NCI-H146 (cell line): ENCODE data around the gene SDK1.
A peak's percentile ranks its signal among the peaks of the same experiment; 100 is the strongest.

Source experiments
- DNase-seq: peaks from one replicate; lab custom pipeline; 2025; lab: John Stamatoyannopoulos, UW

SDK1 gene

DNA sequence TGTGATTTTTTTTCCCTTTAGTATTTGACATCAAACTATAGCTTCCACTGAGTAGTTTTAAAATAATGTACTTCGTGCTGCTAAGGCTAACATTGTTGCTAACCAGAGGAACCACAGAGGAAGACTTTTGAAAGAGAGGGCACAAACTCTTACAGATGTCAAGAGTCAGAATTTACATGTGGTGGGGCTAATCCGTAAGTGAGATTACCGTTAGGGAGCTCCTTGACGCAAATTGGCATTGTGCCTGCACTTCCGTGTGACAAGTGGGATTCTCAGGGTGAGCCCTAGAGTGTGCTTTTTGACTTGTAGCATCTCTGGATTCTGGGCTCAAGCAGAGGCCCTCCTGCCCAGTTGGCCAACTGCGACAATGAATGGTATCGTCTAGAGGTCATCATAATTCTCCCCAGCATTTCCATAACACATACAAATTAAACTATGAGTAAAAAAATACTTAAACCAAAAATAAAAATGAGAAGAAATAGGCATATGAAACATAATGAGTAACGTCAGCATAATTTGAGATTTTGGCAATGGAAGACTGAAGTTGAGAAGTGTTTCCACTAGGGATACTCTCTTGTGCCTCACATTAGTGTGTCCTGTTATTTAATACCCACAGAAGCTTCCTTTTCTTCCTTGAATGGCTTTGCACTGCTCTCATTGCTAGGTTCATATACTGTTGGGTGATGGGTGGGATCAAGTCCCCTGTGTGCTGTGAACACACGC lies 164.0 kb downstream of the SDK1 start:
- no peak for DNase-seq

DNA sequence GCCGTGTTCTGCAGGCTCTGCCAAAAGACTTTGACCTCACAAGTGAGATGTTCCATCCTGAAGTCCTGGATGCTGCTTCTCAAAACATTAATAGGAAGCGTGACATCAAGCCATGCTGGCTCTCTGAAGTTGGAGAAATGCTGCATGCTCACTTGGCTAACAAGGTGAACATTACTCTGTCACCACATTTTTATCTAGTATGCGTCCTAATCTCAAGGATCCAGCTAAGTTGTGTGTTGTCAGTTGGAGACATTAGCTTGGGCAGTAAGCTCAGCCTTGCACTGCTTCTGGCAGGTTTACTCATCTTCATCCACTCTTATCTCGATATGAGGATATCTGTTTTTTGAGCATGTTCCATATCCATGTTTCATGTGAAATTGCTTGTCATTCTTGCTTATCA lies 165.2 kb downstream of the SDK1 start:
- DNase-seq = no peak

DNA sequence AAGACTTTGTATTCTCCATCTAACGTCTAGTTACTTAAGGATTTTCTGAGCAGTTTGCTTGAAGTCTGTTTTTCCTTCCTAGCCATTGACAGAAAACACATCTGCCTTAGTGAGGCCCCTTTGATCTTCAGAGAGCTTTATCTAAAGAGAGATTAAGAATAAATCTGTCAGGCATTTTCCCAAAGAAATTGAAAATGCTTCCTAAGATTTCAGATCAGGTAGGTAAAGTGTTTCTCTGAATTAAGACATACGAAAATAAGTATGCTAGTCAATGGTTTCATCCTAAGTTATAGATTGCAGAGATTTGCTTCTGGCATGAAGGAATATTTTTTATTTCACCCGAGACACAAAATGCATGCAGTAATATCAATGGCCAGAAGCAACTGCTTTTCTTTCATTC lies 168.6 kb downstream of the SDK1 start:
- no peak for DNase-seq

DNA sequence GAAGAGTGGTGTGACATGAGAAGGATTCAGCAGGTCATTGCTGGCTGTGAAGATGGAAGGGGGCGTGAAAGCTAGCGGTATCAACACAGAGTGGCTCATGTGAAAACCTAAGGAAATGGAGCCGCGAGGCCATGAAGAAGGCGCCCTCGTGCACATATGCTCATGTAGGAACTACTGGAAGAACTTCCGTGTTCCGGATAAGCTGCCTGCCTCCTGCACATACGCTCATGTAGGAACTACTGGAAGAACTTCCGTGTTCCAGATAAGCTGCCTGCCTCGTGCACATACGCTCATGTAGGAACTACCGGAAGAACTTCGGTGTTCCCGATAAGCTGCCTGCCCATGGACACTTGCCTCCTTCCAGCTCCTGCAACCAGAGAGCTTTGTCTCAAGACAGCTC lies 179.1 kb downstream of the SDK1 start:
- no peak for DNase-seq

DNA sequence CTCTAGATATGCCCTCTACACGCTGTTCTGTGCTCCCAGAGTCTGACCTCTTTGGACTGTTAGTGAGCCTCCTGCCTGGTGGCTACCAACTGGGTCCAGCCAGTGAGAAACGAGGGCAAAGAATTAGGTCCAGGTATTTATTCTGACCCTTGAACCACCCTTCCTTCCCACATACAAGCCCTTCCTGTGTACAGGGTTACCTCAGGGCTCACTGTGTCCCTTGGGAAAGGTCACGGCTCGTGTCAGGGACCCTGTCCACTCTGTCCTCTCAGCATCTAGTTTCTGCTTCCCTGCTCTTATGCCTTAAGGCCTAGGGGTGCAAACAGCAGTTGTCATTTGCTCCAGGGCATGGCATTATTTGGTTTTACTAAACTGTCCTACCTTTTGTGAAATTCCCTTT lies 180.4 kb downstream of the SDK1 start:
- peak; percentile 34 for DNase-seq

DNA sequence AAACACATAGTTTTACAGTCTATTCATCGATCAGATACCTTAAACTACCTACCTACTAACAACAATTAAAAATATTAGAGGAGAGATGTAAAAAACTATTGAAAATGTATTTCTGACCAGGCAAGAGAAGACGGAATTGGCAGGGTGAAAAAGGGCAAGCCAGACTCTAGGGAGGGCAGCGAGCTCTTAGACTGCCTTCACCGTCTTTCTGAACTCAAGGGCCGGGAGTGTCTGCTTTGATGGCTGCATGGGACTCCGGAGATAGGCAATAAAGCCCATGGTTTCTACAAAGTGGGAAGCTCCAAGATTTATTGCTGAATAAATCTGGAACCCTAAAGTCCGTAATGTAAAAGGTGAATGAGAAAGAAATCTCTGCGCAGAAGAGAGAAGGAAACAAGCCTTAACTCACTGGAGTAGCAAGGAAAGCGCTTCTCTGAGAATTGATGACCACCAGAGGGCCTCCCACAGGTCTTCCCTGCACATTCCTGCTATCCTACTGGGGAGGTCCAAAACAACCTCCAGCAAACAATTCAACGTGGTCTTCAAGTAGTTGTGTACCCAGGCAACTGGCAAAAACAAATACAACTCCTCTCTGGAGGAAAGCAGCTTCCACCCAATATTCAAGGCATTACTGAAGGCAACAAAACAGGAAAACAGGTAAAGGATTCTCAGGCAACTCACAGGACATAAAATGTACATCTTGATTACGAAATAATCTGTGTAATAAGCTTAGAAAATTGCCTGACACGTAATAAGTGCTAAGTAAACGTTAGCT lies 181.3 kb downstream of the SDK1 start:
- DNase-seq = peak; percentile 71

DNA sequence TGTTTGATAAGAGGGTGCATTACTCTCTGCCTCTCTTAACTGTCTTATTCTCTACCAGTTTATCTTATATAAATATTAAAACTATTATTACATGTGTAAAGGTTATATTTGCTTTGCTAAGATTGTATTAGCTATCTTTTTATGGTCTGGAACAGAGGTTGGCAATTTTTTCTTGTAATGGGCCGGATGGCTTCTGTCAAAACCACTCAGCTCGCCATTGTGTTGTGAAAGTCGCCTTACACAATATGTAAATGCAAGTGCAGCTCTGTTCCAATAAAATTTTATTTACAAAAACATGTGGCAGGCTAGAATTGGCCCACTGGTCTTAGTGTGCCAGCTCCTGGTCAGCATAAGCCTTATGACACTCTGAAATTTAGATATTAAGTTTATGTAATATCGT lies 185.8 kb downstream of the SDK1 start:
- DNase-seq = no peak

DNA sequence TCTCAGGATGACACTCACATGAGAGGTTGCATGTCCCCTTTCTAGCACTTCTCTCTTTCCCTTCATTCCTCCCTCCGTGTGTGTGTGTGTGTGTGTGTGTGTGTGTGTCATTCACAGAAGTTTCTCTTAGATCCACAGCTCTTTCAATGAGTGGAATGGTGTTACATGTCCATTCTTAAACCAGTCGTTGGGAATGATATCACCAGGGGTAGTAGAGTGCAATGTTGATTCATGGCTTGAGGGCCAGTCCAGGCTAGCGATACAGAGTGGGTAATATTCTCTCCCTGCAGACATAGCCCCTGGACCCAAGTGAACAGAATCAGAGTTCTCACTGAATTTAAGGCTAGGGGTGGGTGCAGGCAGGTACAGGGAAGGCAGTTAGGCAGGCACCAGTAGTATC lies 187.8 kb downstream of the SDK1 start:
- DNase-seq = no peak

DNA sequence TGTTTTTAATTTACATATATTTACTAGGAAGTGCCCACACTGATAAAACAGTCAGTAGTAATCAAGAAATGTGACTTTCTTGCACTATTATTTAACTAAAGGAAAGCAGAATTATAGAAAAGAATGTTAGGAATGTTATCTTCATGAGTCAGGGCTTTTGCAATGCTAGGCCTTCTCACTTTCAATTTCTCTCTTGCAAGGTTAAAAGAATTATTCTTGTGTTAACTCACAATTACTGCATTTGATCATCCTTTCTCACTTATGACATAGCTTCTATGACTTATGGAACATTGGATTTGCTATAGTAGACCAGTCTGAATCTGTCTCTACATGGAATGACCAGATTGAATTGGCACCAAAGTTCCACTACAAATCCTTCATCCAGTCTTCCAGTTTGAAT lies 192.4 kb downstream of the SDK1 start:
- no peak for DNase-seq

DNA sequence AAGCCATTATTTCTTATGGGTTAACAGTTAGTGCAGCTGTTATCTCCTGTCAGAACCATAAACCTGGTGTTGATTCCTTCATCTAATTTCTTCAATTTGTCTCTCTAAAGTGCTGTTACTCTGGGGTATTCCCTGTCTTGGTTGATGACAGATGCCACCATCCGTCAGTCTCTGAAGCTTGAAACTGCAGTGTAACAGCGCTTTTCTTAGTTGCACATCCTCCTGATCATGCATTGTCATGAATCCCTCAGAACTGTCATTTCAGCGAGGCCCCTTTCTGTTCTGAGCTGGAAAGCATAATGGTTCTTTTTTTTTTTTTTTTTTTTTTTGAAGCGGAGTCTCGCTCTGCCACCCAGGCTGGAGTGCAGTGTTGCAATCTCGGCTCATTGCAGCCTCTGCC lies 193.9 kb downstream of the SDK1 start:
- no peak for DNase-seq

DNA sequence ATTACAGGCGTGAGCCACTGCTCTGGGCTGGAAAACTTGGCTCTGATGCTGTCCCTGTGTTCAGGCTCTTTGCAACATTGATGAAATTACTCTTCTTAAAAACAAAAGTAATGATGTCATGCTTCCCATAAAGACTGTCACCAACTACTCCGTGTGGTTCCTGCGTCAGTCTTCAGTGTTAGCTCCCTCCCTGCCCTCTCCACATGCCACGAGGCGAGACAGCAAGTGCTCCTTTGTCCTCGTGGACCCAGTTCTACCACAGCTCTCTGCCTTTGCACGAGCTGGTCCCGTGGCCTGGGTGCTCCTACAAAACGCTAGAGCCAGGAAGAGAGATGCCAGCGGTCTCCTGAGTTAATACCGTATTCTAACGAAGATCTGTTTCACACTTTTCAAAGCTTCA lies 194.5 kb downstream of the SDK1 start:
- no peak for DNase-seq

DNA sequence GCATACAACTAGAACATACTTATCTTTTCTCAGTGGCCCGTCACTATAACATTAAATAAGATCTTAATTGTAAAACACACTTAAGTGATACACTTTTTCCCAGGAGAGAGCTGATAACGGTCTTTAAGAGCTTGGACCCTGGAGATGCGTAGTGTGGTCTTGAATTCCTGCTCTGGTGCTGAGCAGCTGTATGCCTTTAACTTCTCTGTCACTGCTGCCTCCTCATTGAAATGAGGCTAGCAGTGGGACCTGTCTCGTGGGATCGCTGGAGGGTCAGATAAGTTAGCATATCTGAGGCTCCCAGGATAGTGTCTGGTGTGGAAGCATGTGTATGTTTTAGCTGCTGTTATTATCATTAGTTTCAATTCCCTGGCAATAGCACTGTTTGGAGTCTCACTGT lies 194.9 kb downstream of the SDK1 start:
- no peak for DNase-seq

DNA sequence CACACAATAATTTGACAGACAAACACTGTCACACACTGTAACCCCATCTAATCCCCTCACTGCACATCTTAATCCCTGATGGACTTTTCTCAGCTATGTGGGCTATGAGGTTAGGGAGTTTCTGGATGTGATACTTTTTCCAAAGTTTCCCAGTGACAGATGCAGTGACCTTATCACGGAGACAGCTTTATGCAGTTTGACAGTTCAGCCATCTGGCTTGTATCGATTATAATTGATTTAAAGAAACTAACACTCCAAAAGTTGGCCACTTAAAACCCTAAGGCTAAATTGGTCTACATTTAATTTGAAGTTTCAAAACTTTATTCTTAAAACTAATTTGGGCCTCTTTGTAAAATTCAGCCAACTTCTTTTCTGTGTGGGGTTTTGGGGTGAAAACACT lies 196.7 kb downstream of the SDK1 start:
- no peak for DNase-seq

DNA sequence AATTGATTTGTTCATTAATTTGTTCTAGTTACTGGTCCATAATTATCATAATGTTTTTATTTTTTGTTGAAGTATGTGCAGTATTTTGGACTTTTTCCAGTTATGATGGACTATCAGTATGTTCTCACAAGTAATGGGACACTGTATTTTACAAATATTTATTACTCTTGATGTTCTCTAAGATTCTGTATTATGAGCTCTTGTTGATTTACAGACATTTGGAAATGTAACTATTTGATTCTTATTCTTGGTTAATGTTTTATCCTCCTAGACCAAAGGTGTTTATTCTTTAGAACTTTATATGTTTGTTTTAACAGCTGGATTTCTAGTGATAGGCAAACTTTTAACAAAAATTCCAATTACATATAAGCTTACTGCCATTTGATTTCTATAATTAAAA lies 200.6 kb downstream of the SDK1 start:
- DNase-seq = no peak

DNA sequence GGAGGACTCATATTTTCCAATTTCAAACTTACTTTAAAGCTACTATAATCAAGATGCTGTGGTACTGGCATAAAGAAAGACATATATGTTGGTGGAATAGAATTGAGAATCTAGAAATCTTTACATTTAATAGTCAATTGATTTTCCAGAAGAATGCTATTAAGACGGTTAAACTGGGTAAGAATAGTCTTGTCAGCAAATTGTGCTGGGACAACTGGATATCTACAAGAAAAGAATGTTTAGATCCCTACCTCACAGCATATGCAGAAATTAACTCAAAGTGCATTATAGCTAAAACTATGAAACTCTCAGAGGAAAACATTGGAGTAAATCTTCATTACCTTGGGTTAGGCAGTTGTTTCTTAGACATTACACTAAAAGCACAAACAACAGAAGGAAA lies 203.3 kb downstream of the SDK1 start:
- no peak for DNase-seq

DNA sequence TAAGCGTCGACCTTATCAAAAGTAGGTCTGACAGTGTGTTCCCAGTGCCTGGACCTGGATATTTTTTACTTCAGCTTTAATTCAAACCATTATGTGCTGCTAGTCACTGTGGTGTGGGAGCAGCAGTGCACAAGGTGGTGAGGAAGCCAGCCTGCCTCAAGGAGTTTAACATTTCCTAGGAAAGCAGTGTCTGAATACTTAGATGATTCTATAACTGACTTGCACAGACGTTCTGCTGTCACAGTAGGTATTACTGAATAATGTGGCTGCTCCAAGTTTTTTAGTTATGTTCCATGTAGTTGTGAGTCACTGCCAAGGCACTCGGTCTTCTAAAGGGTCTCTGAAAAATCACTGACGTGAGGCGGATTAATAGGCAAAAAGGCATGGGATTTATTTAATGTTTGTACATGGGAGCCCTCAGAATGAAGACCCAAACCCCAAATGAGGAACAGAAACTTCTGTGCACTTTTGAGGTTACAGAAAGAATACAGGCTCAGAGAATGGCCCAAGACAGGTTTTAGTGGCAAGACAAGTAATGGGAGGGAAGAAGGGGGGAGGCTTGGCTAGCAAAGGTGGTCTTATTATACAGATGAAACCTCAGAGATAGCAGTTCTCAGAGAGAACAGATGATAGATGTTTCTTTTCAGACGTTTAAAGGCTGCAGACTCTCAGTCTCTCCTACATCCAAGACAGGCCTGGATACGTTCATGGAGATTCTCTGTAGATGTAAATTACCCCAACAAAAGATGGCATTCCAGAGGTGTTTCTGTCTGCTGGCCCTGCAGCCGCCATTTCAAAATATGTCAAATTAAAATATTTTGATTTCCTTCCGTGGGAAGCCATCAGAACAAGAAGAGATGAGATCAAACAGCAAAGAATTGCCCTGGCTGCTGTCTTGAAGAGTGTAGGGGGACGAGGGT lies 209.3 kb downstream of the SDK1 start:
- no peak for DNase-seq

DNA sequence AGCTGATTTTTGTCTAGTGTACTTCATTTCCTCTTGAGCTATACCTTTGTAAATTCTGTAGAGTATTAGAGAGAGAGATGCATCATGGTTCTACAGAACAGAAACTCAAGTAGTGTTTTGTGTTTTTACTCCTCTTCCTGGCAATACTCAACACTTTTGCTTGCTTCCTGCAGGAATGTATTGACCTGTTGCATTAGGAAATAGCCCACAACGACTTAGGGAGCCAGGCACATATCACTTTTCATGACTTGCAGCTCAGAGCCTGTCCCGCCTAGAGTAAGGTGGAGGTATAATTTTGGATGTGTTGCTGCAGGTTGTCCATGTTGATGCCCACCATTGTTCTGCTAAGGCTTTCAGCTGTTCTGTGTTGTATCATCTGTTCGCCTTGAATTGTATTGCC lies 216.3 kb downstream of the SDK1 start:
- peak; percentile 32 for DNase-seq

DNA sequence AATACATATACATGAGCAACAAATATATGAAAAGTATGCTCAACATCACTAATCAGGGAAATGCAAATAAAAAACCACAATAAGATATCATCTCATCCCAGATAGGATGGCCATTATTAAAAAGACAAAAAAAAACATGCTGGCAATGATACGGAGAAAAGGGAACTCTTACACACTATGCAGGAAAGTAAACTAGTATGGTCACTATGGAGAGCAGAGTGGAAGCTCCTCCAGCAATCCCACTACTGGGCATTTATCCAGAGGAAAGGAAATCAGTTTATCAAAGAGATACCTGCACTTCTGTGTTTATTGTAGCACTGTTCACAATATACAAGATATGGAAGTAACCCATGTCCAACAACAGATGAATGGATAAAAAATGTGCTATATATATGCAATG lies 217.5 kb downstream of the SDK1 start:
- peak; percentile 12 for DNase-seq

DNA sequence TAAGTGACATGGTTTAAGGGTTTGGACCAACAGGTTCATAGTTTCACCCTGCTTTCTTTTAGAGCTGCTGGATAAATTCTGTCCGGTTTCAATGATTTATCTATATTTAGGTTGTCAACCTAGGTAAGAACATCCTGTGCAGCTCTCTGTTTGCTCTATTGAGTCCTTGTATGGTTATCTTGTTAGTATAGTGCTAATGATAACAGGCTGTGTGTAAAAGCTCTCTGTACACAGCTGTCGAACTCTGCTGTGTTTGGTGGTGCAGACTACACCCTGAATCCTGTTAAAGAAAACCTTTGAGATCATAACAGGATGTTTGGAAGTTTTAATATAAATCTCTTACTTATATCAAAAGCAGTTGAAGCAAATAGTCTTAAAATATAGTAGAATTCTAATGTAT lies 219.2 kb downstream of the SDK1 start:
- DNase-seq = peak; percentile 94

DNA sequence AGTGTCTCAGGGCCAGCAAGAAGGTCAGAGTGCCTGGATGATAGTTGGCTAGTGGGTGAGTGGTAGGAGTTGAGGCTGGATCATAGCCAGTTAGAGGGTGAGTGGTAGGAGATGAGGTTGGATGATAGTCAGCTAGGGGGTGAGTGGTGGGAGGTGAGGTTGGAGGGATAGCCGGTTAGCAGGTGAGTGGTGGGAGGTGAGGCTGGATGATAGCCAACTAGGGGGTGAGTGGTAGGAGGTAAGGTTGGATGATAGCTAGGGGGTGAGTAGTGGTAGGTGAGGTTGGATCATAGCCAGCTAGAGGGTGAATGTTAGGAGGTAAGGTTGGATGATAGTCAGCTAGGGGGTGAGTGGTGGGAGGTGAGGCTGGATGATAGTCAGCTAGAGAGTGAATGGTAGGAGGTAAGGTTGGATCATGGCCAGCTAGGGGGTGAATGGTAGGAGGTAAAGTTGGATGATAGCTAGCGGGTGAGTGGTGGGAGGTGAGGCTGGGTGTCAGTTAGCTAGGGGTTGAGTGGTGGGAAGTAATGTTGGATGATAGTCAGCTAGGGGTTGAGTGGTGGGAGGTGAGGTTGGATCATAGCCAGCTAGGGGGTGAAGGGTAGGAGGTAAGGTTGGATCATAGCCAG lies 226.6 kb downstream of the SDK1 start:
- DNase-seq = no peak

DNA sequence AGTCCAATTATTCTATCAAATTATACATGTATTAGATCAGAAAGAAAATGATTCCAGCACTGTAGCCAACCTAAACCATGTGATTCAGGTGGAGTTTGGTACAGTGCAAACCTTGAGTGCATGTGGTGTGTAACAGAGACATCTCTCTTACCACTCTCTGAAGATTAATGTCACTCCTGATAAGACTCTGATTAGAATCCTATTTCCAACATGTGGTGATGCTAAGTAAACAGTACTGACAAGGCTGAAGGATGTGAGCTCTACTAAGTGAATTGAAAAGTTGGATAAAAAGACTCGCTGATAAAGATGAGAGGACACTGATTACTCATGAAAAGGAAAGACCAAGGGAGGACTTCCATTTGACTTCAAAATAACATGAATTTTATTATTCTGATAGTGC lies 232.0 kb downstream of the SDK1 start:
- DNase-seq = peak; percentile 18

DNA sequence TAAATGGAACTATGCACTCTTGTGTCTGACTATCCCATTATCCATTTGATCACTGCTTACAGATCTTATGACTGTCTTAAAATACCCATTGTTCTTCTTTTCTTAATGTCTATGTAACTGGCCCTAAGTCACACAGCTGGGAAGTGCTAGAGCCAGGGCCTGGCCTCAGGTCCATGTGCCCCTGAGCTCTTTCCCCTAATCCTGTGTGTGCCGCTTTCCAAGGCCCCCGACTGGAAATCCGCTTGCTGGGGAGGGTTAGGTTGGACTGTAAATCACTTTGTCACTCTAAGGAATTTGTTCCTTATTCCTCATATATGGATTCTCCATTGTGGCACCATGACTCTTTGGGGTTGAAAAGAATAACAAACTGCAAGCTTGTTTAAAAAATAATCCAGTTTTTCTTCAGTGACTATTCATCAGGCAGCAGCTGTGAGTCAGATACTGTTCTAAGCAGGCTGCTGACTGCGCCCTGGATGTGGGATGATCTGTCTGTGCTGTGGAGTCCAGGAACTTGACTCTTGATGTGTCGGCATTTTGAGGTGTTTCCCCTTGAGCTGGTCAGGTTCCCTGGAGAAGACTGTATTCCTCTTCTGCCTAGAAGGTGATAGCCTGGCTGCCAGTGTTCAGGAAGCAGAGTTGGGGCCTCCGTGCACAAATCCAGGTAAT lies 236.3 kb downstream of the SDK1 start:
- no peak for DNase-seq
